OCI-M2 (cell line): ENCODE results near the gene LRRC59.
A peak's percentile ranks its signal among the peaks of the same experiment; 100 is the strongest.

Experiments used
- DNase-seq: peaks from one replicate; lab custom pipeline; 2025; ENCODE audit not compliant: unreplicated experiment; lab: John Stamatoyannopoulos, UW

The LRRC59 gene

DNA sequence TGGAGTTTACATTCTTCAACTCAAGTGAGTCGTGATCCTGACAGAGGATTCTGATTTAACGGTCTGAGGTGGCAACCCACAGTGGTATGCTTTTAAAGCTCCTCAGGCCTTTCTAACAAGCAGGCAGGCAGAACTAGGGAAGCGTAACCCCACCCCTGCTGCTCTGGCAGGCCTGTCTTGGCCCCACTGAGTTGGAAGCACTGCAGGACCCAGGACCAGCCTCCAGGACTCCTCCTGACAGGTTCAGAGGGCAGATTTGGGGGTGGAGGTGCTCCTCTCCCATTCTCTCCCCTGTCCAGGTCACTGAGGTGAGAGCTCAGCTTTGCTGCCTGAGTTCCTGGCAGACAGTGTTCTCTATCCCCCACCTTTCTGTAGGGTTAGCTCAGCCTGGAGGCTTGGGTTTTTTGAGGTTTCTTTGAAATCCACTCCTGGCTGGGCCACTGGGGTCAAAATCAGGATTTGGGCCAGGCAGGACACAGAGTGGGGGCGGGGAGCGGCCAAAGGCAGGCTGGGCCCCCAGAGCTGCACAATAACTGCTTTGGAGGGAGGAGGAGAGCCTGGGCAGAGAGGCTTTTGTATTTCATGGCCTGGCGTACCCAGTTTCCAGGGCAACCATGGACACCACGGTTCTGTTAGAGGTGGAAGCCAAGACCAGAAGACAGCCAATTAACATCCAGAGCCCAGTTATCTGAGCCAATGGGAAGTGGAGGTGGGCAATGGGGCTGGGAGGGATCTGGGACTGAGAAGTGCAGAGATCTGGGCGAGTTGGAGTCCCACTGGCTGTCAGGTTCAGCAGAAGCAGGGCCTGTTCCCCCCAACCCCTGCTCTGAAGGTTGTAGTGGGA, 33.9 kb downstream of the LRRC59 start:
- DNase-seq, result no peak

DNA sequence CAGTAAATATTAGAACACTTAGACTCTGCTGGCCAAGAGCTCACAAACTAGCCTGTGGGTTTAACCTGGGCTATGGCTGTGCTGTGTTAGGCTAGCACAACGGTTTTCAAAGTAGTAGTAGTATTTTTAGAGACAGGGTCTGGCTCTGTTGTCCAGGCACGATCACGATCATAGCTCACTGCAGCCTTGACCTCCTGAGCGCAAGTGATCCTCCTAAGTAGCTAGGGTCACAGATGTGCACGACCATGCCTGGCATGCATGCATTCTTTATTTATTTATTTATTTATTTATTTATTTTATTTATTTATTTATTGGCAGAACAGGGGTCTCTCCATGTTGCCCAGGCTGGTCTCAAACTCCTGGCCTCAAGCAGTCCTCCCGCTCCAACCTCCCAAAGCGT, 34.7 kb downstream of the LRRC59 start:
- no peak for DNase-seq

DNA sequence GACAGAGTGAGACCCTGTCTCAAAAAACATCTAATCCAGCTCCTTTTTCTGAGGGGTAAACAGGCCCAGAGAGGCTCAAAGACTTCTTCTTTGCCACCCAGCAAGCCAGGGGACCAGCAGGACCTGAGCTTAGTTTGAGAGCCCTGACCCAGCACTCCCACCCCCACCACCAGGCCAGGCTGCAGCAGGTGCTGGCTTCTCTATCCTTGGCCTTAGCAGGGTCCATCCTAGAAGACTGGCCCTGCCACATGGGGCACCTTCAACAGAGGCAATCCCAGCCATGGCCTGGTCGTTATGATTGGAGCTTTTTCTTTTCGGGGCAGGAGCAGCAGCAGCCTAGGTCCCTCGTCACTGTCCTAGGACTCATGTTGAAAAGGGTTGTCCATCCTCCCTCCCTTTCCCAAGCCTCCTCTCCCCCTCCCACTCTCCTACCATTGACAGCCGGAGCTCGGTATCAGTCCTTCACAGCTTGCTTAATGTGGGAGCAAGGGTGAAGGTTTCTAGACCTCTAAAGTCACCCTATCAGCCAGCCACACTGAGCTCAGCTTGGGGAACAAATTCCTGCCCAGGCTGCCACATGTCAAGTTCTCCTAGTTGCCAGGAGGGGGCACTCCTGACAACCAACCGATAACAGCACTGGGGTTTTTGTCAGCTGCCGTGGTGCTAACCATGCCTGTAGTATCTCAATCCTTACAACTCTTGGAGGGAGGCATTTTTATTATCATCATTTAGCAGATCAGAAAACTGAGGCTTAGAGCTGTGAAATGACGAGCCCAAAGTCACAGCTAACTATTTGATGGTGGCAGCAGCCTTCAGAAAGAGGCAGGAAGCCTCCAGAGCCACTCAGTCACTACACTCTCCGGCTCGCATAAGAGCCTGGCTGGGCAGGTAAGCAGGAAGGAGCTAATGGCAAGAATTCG, 35.5 kb downstream of the LRRC59 start:
- peak; percentile 79 for DNase-seq

DNA sequence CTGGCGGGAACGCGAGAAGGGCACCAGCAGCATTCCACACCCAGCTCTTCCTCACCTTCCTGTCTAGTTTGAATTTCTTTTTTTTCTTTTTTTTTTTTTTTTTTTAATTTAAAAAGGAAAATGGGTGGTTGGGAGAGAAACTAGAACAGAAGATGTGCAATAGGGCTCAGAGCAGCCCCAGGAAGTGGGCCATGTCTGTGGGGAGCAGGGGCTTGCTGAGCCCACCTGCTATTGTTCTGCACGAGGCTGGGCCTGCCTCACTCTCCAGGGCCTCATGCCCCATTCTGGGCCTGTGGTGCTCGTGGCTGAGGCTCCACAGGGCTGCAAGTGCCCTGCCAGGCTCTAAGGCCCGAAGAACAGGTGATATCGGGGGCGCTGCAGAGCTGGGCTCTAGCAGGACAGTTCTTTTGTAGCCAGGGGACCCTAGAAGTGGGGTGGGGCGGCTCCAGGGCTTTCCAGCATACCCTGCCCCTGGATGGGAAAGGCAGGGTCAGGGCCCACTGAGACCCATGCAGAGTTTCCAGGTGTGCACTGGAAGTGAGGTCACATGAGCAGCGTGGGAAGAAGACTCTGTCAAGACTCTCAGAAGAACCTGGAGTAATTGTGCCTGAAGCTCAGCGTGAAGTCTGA, 36.7 kb downstream of the LRRC59 start:
- DNase-seq, result no peak

DNA sequence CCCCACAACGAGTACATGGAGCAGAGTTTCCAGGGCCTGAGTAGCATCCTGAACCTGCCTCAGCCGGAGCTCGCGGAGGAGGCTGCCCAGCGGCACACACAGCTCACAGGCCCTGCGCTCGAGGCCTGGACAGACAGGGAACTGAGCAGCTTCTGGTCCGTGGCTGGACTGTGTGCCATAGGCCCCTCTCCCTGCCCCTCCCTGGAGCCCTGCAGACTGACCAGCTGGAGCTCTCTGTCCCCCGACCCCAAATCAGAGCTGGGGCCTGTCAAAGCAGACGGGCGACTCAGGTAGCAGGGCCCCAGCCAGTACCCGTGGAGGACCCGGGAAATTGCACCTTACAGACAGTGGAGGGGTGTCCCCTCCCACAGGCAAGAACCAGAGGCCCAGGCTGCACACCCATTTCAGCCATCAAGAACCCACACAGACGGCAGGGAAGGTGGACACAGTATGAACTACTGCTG, 37.3 kb downstream of the LRRC59 start:
- no peak for DNase-seq

DNA sequence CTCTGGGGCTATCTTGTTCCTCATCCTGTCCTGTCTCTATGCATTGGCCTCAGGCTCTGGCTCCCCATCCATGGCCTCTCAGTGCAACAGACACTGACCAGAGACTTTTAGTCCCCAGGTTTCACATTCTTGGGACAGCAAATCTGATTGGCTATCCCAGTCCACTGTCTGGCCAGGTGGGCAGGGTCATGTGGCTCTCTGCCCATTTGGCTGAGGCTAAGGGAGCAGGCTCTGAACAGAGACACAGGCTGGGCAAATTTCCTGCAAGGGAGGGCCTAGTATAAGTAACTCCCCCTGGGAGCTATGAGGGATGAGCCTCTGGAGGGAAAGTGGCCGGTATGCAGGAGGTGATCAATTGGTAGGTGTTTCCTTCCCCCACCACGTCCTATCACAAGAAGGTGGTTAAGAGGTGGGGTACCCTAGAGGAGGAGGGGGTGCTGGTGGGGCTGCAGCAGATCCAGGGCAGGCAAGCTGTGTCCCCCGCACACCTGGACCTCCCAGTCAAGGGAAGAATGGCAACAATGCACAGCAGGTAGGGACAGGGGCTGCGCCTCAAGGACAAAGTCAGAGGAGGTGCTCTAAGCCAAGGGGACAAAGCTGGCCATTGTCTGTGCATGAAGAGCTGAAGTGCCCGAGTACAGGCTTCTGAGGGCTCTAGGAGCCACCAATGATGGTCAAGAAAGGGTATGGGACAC, 38.2 kb downstream of the LRRC59 start:
- DNase-seq, result no peak

DNA sequence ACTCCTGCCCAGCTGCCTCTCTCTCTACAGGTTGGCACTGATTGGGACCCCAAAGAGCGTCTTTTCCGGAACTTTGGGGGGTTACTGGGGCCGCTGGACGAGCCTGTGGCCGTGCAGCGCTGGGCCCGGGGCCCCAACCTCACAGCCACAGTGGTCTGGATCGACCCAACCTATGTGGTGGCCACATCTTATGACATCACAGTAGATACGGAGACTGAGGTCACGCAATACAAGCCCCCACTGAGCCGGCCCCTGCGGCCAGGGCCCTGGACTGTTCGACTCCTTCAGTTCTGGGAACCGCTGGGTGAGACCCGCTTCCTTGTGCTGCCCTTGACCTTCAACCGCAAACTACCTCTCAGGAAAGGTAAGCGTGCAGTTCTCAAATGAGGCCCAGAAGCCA, 39.1 kb downstream of the LRRC59 start:
- no peak for DNase-seq

DNA sequence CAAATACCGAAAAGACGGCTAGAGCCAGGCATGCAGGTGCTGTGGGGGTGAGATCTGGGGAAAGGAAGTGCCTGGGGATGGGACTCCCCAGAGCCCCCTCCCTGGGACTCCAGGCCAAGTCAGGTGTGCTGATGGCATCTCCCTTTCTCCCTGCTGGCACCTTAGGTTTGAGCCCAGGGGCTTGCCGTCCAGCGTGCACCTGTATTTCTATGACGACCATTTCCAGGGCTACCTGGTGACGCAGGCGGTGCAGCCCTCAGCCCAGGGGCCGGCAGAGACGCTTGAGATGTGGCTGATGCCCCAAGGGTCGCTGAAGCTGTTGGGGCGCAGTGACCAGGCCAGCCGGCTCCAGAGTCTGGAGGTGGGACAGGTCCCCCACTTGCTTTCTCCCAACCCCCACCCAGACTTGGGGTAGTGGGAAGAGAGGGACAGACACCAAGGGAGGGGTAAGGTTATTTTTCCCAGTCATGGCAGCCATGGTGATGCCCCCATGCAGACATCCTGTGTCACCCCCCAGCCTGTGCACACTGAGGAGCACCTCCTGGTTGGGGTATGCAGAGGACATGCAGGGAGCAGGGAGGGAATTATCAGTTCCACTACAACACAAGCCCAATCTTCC, 40.3 kb downstream of the LRRC59 start:
- no peak for DNase-seq

DNA sequence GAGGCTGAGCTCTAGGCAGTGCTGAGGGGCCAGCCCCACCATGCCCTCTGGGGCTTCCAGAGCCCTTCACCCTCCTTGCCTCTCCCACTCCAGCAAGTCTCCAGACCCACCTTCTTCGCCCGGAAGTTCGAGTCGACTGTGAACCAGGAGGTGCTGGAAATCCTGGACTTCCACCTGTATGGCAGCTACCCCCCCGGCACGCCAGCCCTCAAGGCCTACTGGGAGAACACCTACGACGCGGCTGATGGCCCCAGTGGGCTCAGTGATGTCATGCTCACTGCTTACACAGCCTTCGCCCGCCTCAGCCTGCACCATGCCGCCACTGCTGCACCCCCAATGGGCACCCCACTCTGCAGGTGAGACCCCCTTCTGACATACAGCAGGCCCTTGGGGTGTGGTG, 40.9 kb downstream of the LRRC59 start:
- DNase-seq, result no peak

DNA sequence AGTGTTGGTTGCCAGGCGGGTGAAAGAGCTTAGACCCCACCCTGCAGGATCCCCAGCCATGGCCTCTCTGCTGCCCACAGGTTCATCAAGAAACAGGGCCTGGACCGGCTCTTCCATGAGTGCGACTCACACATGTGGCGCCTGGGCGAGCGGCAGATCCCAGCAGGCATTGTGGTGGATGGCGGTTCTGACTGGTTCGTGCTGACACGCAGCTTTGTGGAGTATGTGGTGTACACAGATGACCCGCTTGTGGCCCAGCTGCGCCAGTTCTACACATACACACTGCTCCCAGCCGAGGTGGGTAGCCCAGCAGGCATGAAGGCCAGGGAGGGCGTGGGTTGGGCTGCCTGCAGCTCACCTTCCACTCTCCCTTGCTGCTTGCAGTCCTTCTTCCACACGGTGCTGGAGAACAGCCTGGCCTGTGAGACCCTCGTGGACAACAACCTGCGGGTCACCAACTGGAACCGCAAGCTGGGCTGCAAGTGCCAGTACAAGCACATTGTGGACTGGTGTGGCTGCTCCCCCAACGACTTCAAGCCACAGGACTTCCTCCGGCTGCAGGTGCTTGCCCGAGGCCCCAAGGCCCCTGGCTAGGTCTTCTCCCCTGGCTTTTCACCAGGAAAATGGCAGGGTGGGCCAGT, 41.5 kb downstream of the LRRC59 start:
- DNase-seq, result no peak

DNA sequence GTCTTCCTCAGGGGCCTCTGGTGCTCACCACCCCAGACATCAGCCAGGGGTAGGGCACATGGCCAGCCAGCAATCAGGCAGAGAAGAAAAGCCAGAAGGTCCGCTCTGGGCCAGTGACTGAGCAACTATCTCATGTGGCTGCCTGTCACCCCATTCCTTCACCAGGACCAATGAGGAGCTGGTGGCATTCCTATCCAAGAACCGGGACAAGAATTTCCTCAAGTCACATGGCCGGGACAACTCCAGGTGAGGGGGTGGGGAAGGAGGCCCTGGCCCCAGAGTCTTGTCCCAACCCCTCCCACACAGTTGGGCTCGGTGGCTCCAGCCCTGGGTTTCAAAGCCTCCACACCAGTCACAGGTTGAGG, 42.0 kb downstream of the LRRC59 start:
- DNase-seq, result no peak

DNA sequence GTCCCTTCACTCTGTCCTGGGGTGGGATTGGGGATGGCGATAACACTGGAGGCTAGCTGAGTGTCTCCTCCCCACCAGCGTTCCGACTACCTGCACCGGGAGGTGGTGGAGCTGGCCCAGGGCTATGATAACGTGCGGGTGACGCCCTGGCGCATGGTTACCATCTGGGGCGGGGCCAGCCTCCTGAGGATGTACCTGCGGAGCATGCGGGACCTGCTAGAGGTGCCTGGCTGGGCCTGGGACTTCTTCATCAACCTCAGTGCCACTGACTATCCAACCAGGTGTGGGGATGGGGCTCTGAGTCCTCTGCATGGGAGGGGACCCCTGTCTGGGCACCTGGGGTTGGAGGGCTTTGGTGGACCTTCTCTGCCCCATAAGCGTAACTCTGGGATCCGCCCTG, 42.5 kb downstream of the LRRC59 start:
- DNase-seq, result no peak

DNA sequence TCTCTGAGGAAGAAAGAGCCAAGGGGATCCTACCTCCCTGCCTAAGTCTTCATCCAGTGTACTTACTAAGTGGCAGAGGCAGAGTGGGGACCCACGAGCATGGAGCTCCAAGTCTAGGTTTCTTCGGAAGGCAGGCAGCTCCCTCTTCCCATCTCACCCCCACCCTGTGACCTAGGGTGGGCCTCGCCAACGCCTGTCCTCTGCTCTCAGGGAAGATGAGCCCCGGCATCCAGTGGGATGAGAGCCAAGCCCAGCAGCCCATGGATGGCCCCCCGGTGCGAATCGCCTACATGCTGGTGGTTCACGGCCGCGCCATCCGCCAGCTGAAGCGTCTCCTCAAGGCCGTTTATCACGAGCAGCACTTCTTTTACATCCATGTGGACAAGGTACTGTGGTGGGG, 43.1 kb downstream of the LRRC59 start:
- DNase-seq, result no peak

DNA sequence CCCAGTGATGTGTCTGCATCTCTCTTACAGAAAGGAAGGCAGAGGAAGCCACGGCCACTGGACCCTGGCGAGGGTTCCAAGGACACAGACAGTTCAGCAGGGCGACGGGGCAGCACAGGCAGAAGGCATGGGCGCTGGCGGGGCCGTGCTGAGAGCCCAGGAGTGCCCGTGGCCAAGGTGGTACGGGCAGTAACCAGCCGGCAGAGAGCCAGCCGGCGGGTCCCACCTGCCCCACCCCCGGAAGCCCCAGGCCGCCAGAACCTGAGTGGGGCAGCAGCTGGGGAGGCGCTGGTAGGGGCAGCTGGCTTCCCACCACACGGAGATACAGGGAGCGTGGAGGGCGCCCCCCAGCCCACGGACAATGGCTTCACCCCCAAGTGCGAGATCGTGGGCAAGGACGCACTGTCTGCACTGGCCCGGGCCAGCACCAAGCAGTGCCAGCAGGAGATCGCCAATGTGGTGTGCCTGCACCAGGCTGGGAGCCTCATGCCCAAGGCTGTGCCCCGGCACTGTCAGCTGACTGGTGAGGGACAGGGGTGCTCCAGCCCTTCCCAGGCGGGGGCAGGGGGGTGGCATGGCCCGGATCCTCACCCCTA, 43.6 kb downstream of the LRRC59 start:
- DNase-seq, result no peak

DNA sequence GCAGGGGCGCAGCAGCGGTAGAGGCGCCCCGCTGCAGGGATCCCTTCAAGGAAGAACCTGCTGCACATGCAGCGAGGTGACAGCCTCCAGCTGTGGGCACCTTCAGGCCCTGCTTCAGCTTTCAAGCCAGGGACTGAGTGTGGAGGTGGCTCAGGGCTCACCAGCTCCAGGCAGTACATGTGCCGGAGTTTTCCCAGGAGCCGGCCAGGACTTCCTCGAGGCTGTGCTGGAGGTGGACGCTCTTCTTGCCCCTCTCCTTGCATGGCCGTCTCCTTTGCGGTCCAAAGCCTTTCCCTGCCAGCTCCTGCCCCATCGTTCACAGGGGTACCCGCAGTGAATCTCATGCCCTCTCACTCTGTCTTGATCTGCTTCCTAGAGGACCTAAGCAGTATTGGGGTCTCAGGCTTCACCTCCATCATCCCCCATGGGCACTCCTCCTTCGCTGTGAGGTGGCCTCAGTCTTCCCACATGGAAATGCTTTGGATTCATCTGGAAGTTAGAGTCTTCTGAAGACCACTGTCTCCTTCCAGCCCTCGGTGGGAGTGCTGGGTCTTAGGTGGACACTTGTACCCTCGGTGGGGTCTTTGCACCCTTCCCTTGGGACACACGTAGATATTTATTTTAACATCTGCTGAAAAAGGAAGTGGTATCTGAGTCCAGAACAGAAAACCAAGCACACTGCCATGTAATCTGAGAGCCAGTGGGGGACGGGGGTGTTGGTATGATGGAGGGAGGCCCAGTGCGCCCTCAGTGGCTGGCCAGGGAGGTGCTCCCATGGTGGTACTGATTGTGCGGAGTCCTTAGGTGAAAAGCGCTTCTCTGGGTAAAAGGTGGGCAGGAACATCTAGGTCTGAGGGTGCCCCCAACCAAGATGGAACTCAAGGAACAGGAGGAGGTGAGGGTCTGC, 44.4 kb downstream of the LRRC59 start:
- DNase-seq, result no peak

DNA sequence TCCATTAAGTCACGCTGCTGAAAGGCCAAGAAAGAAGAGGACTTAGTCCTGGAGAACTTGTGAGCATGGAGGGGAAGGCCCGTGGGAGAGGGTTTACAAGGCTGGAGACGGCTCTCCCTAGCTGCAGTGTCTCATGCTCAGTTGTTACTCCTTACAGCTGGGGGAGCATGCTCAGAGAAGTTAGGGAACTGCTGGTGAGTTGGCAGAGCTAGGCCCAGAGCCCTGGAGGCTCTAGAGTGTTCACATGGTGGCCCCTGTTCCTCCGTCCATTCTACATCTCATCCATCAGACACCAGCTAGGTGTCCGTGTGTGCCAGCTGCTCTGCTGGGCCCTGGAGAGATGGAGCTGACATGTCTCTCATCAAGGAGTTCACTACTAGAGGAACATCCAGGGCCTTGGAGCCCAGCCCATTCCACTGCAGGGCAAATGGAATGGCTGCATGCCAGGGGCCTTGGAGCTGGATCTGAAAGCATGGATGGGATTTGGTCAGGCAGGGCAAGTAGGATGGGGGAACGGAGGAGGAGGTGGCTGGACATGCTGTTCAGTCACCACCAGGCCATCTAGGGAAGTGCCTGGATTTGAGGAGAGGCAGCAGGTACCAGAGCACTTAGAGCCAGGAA, 45.1 kb downstream of the LRRC59 start:
- DNase-seq, result no peak

DNA sequence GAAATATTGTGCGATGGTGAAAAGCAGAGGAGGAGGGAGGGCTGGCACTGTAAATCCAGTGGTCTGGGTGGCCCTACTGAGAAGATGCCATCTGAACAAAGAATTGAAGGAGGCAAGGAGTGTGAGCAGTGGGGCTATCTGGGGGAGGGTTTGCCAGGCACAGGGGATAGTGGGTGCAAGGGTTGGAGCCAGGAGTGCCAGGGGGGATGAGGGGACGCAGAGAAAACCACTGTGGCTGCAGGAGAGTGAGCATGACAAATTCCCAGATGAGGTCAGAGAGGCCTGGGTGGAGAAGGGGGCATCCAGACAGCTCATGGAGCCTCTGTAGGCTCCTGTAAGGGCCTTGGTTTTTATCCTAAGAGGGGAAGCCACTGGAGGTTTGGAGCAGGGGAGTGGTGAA, 46.6 kb downstream of the LRRC59 start:
- no peak for DNase-seq

DNA sequence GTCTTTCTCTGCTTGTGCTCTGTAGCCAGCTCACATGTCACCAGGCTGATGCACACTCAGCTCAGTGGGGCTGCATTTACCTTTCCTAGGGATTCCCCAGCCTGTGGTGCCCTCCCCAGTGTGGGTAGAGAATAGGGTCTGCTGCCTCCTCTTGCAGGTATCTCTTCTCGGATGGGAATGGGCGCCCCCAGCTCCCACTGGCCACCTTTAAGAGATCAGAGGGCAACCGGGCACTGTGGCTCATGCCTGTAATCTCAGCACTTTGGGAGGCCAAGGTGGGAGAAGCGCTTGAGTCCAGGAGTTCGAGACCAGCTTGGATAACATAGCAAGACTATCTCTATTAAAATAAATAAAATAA, 48.1 kb downstream of the LRRC59 start:
- DNase-seq, result no peak
